Measurements from ENCODE around the gene PTCH1.

DNA sequence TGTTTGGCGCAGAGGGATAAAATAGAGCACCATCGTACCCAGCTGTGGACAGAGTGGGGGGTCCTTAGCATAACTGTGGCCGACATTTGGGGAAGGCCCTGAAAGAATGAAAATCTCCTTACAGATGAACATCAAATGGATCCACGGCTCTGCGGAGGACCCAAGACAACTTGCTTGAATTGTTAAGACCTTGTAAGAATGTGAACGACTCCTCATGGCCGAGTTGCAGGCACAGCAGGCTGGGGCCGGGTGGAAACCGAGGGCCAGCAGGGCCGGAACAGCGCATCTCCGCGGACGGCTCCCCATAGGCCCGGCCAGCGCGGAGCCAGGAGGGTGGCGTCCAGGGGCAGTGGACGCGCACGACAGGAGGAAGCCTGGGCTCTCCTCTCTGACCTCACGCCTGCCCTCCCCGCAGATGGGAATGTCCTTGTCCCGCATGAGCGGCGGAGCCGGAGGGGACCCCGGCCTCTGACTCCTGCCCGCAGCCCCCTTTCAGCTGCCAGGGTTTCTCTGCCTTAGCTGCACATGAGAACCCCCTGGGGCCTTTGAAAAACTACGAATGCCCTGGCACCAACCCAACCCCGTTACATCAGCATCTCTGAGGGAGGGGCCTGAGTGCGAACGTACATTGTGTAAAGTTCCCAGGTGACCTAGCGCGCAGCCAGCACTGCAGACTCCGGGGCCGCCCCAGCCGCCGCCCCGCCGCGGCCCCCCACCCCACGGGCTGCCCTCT lies 36.2 kb upstream of the PTCH1 start:
- TF ChIP-seq CTCF (IDR thresholded peaks at IDR 0.05) (no peak), POLR2A (IDR thresholded peaks at IDR 0.05) (no peak)
